OCI-LY3 (cell line): Measurements from ENCODE around the gene VSIG10L.

ENCODE experiments used
- H2AFZ ChIP-seq: fragments of 200-600, 300-600 bp; shearing (Covaris generic); 2 replicates; pipeline ENCODE4 v1.6.0; 2014; ENCODE audit warnings: antibody characterized with exemption, low read depth, low read length
- H3K27ac ChIP-seq: fragments of 200-600, 300-600 bp; sonication (generic); 2 replicates; pipeline ENCODE4 v1.5.1; 2014; ENCODE audit warnings: mild to moderate bottlenecking, low read length, moderate library complexity, mixed read lengths
- H3K27me3 ChIP-seq: fragments of 200-600, 300-600 bp; sonication (generic); 2 replicates; pipeline ENCODE4 v1.6.1; 2014; ENCODE audit warnings: low read depth, low read length, mixed read lengths
- H3K36me3 ChIP-seq: fragments of 200-600, 300-600 bp; sonication (generic); replicated peaks from 2 replicates; pipeline ENCODE3; 2014; ENCODE audit warnings: low read depth, low read length, mixed read lengths
- H3K4me1 ChIP-seq: fragments of 300-600, 200-600 bp; sonication (generic); 2 replicates; pipeline ENCODE4 v1.6.1; 2014; ENCODE audit warnings: low read length, mixed read lengths
- H3K4me2 ChIP-seq: fragments of 200-600, 300-600 bp; sonication (generic); 2 replicates; pipeline ENCODE4 v1.6.1; 2014; ENCODE audit warnings: low read length, mixed read lengths
- H3K4me3 ChIP-seq: fragments of 300-600, 200-600 bp; sonication (generic); 2 replicates; pipeline ENCODE4 v1.5.1; 2014; ENCODE audit warnings: antibody characterized with exemption, mild to moderate bottlenecking, low read length, moderate library complexity
- H3K79me2 ChIP-seq: fragments of 300-600, 200-600 bp; shearing (Covaris generic); 2 replicates; pipeline ENCODE4 v1.6.1; 2014; ENCODE audit warnings: mild to moderate bottlenecking, low read length, mixed read lengths
- H3K9ac ChIP-seq: fragments of 300-600, 200-600 bp; shearing (Covaris generic); 2 replicates; pipeline ENCODE4 v1.6.0; 2014; ENCODE audit warnings: mild to moderate bottlenecking, low read length, moderate library complexity
- H3K9me3 ChIP-seq: fragments of 200-600, 300-600 bp; shearing (Covaris generic); 2 replicates; pipeline ENCODE4 v1.6.1; 2014; ENCODE audit warnings: low read length, mixed read lengths; ENCODE audit not compliant: insufficient read depth
- H4K20me1 ChIP-seq: fragments of 200-600, 300-600 bp; sonication (generic); 2 replicates; pipeline ENCODE4 v1.6.1; 2016; ENCODE audit warnings: low read length, mixed read lengths; ENCODE audit not compliant: insufficient read depth
- CTCF ChIP-seq: fragments of 200-600, 300-600 bp; sonication (generic); IDR thresholded peaks from 2 replicates; pipeline ENCODE4 v1.5.1; 2014; ENCODE audit warnings: antibody characterized with exemption, low read length, low read depth
- EZH2phosphoT487 ChIP-seq: fragments of 200-600 bp; shearing (Covaris generic); IDR thresholded peaks from 2 replicates; pipeline ENCODE4 v1.6.1; 2018; ENCODE audit warnings: antibody characterized with exemption, mixed run types, low read depth

The VSIG10L gene

GRCh38 chr19:51375504-51376221 is 33.7 kb upstream of the VSIG10L start:
- no peaks in the 10 kb centered on the region for H4K20me1 ChIP-seq
- no peaks in the 10 kb centered on the region for H3K36me3 ChIP-seq
- H3K4me1 ChIP-seq, result peaks cover 6% of the 10 kb centered on the region
- H3K4me3 ChIP-seq, result no peak overlapping the region
- no peaks in the 10 kb centered on the region for H3K27me3 ChIP-seq
- no peak overlapping the region for H3K9ac ChIP-seq
- H2AFZ ChIP-seq, result no peak overlapping the region
- TF ChIP-seq CTCF (no peak), EZH2phosphoT487 (no peak)
- no peaks in the 10 kb centered on the region for H3K79me2 ChIP-seq
- no peak overlapping the region for H3K4me2 ChIP-seq
- no peak overlapping the region for H3K27ac ChIP-seq
- H3K9me3 ChIP-seq, result no peaks in the 10 kb centered on the region

GRCh38 chr19:51372649-51373504 is 30.9 kb upstream of the VSIG10L start, which contains the start of gene NKG7:
Gene NKG7, minus strand, starts transcription at chr19:51372654. Its CDS starts 119 bp downstream, at chr19:51372535.
- Histone ChIP-seq H3K36me3 (no peaks in the 10 kb centered on the region), H4K20me1 (no peaks in the 10 kb centered on the region), H2AFZ (no peak within 1 kb of the TSS), H3K79me2 (peaks cover 6% of the 10 kb centered on the region; the same call in 1 of the 2 replicates), H3K9me3 (no peaks in the 10 kb centered on the region), H3K4me3 (no peak within 1 kb of the TSS), H3K4me1 (peaks cover 12% of the 10 kb centered on the region), H3K27ac (no peak within 1 kb of the TSS), H3K4me2 (no peak within 1 kb of the TSS), H3K27me3 (no peaks in the 10 kb centered on the region), H3K9ac (no peak within 1 kb of the TSS)
- no peak for TF ChIP-seq EZH2phosphoT487
- no peak for TF ChIP-seq CTCF

- no peak overlapping the region for H3K4me3 ChIP-seq
- H3K36me3 ChIP-seq, result no peaks in the 10 kb centered on the region
- H3K79me2 ChIP-seq, result peaks cover 6% of the 10 kb centered on the region; the same call in 1 of the 2 replicates
- H3K27me3 ChIP-seq, result no peaks in the 10 kb centered on the region
- H3K4me1 ChIP-seq, result peaks cover 12% of the 10 kb centered on the region
- H3K9me3 ChIP-seq, result no peaks in the 10 kb centered on the region
- H3K9ac ChIP-seq, result no peak overlapping the region
- no peak overlapping the region for H2AFZ ChIP-seq
- H3K27ac ChIP-seq, result no peak overlapping the region
- TF ChIP-seq CTCF, result no peak
- TF ChIP-seq EZH2phosphoT487, result no peak
- no peak overlapping the region for H3K4me2 ChIP-seq
- H4K20me1 ChIP-seq, result no peaks in the 10 kb centered on the region
Measured at GRCh38 chr19:51372021-51372648, 30.2 kb upstream of the VSIG10L start.

GRCh38 chr19:51371186-51371690 is 29.3 kb upstream of the VSIG10L start:
- no peak overlapping the region for H3K4me3 ChIP-seq
- no peaks in the 10 kb centered on the region for H3K36me3 ChIP-seq
- TF ChIP-seq CTCF (no peak), EZH2phosphoT487 (no peak)
- no peaks in the 10 kb centered on the region for H4K20me1 ChIP-seq
- peaks cover 12% of the 10 kb centered on the region for H3K4me1 ChIP-seq
- H3K4me2 ChIP-seq, result no peak overlapping the region
- H2AFZ ChIP-seq, result no peak overlapping the region
- no peaks in the 10 kb centered on the region for H3K9me3 ChIP-seq
- no peak overlapping the region for H3K27ac ChIP-seq
- peaks cover 9% of the 10 kb centered on the region; the same call in 1 of the 2 replicates for H3K79me2 ChIP-seq
- no peak overlapping the region for H3K9ac ChIP-seq
- H3K27me3 ChIP-seq, result no peaks in the 10 kb centered on the region
